WTC11 (cell line): Measurements from ENCODE around the gene CEACAM18. TPM values are rescaled to one million over a fixed set of nuclear protein-coding genes. Genes with fewer than 3 reads are reported as not detected.

Experiments used
- ATAC-seq: fragments of 200-7000 bp; cut with Tn5 transposase; 2 replicates; pipeline ENCODE4 v1.10.0; 2021; ENCODE audit warnings: mild to moderate bottlenecking, moderate library complexity
- CTCF ChIA-PET: fragments of 300-600 bp; sonication (Branson Sonifier 250); formaldehyde crosslinking; loops from one replicate; lab custom pipeline; 2021; ENCODE audit warnings: antibody characterized with exemption; lab: Charles Lee
- POLR2A ChIA-PET: fragments of 350-600 bp; sonication (Branson Sonifier 250); formaldehyde crosslinking; loops from one replicate; lab custom pipeline; 2021; ENCODE audit warnings: antibody characterized with exemption; lab: Charles Lee
- DNase-seq: peaks from one replicate; pipeline ENCODE4 v3.0.0; 2021; ENCODE audit warnings: low spot score
- H3K27ac Mint-ChIP-seq: 2 replicates; pipeline ENCODE4 v1.8.0; 2021; ENCODE audit warnings: mixed read lengths
- H3K27me3 Mint-ChIP-seq: 2 replicates; pipeline ENCODE4 v1.8.0; 2021; ENCODE audit warnings: low read depth, mild to moderate bottlenecking, moderate library complexity, mixed read lengths
- H3K36me3 Mint-ChIP-seq: 2 replicates; pipeline ENCODE4 v1.8.0; 2021; ENCODE audit warnings: mixed read lengths
- H3K4me1 Mint-ChIP-seq: 2 replicates; pipeline ENCODE4 v1.8.0; 2022; ENCODE audit warnings: mixed read lengths
- H3K4me3 Mint-ChIP-seq: 2 replicates; pipeline ENCODE4 v1.8.0; 2021; ENCODE audit warnings: mild to moderate bottlenecking, moderate library complexity, mixed read lengths
- H3K9me3 Mint-ChIP-seq: 2 replicates; pipeline ENCODE4 v1.8.0; 2021; ENCODE audit warnings: mixed read lengths
- FOXP1 ChIP-seq: sonication (generic); formaldehyde crosslinking; IDR thresholded peaks from 2 replicates; pipeline ENCODE4 v1.8.0; 2022; ENCODE audit warnings: missing genetic modification reagents, mild to moderate bottlenecking, moderate library complexity, borderline replicate concordance
- HMGA2 ChIP-seq: fragments of 250-450 bp; sonication (Bioruptor Pico); IDR thresholded peaks from 2 replicates; pipeline ENCODE4 v1.4.0; 2021; ENCODE audit warnings: mild to moderate bottlenecking, moderate library complexity
- IRF2 ChIP-seq: sonication (generic); formaldehyde crosslinking; IDR thresholded peaks from 2 replicates; pipeline ENCODE4 v1.8.0; 2022; ENCODE audit warnings: low read depth, missing genetic modification reagents, borderline replicate concordance
- NR3C1 ChIP-seq: sonication (generic); formaldehyde crosslinking; conservative IDR thresholded peaks from 2 replicates; pipeline ENCODE4 v1.8.1; 2023; ENCODE audit warnings: low read depth, mild to moderate bottlenecking, missing genetic modification reagents
- PRRX2 ChIP-seq: fragments of 250-450 bp; sonication (Bioruptor Pico); IDR thresholded peaks from 2 replicates; pipeline ENCODE4 v1.8.0; 2021; ENCODE audit warnings: mild to moderate bottlenecking
- ZNF263 ChIP-seq: sonication (generic); formaldehyde crosslinking; IDR thresholded peaks from 2 replicates; pipeline ENCODE4 v1.8.1; 2022; ENCODE audit warnings: low read depth, mild to moderate bottlenecking, moderate library complexity, missing genetic modification reagents
- ZNF317 ChIP-seq: sonication (generic); formaldehyde crosslinking; IDR thresholded peaks from 2 replicates; pipeline ENCODE4 v1.8.1; 2023; ENCODE audit warnings: low read depth, mild to moderate bottlenecking, moderate library complexity, missing genetic modification reagents, borderline replicate concordance
- total RNA-seq: library from RNA; stranded (reverse); gene quantifications from 3 replicates; pipeline ENCODE4 v1.2.3, GENCODE V29; 2021
- TF ChIP-seq, protein P1 (sequence below): fragments of 250-450 bp; sonication (Bioruptor Pico); IDR thresholded peaks from 2 replicates; pipeline ENCODE4 v2.1.2; 2022; ENCODE audit warnings: mild to moderate bottlenecking, moderate library complexity
- TF ChIP-seq, protein P2 (sequence below): sonication (generic); formaldehyde crosslinking; IDR thresholded peaks from 2 replicates; pipeline ENCODE4 v1.8.0; 2023; ENCODE audit warnings: mild to moderate bottlenecking, missing genetic modification reagents
- TF ChIP-seq, protein P3 (sequence below): sonication (generic); formaldehyde crosslinking; IDR thresholded peaks from 2 replicates; pipeline ENCODE4 v1.8.0; 2022; ENCODE audit warnings: mild to moderate bottlenecking, missing genetic modification reagents

CEACAM18 gene
- total RNA-seq, 1 experiment from 2014 or later: not detected

DNA sequence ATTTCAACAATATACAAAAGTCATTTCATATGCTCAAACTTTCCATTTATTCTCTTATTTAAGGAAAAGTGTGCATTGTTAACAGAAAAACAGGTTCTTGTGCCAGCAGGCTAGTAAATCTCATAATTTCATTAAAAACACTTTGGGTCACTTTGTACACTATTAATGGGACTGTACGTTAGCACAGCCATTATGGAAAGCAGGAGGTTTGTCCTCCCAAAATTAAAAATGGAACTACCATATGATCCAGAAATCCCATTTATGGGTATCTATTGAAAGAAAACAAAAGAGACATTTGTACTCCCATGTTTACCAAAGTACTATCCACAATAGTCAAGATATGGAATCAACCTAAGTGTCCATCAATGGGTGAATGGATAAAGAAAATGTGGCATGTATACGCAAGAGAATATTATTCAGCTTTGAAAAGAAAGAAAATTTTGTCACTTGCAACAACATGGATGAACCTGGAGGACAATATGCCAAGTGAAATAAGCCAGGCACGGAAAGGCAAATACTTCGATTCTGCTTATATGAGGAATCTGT, 61.6 kb downstream of the CEACAM18 start:
- TF ChIP-seq FOXP1 (CRISPR knock-in tag) (no peak), ZNF317 (CRISPR knock-in tag) (no peak), ZNF263 (CRISPR knock-in tag) (no peak), NR3C1 (CRISPR knock-in tag) (no peak), HMGA2 (CRISPR knock-in tag) (no peak), IRF2 (CRISPR knock-in tag) (no peak), PRRX2 (CRISPR knock-in tag) (no peak)
- TF ChIP-seq, protein P1, sequence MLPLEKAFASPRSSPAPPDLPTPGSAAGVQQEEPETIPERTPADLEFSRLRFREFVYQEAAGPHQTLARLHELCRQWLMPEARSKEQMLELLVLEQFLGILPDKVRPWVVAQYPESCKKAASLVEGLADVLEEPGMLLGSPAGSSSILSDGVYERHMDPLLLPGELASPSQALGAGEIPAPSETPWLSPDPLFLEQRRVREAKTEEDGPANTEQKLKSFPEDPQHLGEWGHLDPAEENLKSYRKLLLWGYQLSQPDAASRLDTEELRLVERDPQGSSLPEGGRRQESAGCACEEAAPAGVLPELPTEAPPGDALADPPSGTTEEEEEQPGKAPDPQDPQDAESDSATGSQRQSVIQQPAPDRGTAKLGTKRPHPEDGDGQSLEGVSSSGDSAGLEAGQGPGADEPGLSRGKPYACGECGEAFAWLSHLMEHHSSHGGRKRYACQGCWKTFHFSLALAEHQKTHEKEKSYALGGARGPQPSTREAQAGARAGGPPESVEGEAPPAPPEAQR (CRISPR knock-in tag): no peak
- TF ChIP-seq, protein P2, sequence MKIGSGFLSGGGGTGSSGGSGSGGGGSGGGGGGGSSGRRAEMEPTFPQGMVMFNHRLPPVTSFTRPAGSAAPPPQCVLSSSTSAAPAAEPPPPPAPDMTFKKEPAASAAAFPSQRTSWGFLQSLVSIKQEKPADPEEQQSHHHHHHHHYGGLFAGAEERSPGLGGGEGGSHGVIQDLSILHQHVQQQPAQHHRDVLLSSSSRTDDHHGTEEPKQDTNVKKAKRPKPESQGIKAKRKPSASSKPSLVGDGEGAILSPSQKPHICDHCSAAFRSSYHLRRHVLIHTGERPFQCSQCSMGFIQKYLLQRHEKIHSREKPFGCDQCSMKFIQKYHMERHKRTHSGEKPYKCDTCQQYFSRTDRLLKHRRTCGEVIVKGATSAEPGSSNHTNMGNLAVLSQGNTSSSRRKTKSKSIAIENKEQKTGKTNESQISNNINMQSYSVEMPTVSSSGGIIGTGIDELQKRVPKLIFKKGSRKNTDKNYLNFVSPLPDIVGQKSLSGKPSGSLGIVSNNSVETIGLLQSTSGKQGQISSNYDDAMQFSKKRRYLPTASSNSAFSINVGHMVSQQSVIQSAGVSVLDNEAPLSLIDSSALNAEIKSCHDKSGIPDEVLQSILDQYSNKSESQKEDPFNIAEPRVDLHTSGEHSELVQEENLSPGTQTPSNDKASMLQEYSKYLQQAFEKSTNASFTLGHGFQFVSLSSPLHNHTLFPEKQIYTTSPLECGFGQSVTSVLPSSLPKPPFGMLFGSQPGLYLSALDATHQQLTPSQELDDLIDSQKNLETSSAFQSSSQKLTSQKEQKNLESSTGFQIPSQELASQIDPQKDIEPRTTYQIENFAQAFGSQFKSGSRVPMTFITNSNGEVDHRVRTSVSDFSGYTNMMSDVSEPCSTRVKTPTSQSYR (CRISPR knock-in tag): no peak
- TF ChIP-seq, protein P3, sequence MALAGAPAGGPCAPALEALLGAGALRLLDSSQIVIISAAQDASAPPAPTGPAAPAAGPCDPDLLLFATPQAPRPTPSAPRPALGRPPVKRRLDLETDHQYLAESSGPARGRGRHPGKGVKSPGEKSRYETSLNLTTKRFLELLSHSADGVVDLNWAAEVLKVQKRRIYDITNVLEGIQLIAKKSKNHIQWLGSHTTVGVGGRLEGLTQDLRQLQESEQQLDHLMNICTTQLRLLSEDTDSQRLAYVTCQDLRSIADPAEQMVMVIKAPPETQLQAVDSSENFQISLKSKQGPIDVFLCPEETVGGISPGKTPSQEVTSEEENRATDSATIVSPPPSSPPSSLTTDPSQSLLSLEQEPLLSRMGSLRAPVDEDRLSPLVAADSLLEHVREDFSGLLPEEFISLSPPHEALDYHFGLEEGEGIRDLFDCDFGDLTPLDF (CRISPR knock-in tag): no peak
- TF ChIP-seq, all 79 proteins: peak for 0
- Mint-ChIP-seq H3K4me1 (peaks cover 6% of the 10 kb centered on the region), H3K9me3 (no peaks in the 10 kb centered on the region), H3K27me3 (peaks cover 30% of the 10 kb centered on the region), H3K27ac (no peak overlapping the region), H3K36me3 (no peaks in the 10 kb centered on the region), H3K4me3 (no peak overlapping the region)
- ChIA-PET CTCF (no interaction called here), POLR2A (no interaction called here)
- ATAC-seq: no peak
- no peak for DNase-seq

Other genes starting within 250 kb of the CEACAM18 start
- gene SIGLECL1, start 227.5 kb upstream of the CEACAM18 start, total RNA-seq: not detected in 3 replicates
- gene IGLON5, start 166.9 kb upstream of the CEACAM18 start, total RNA-seq: 41.2 to 64.1 TPM (median 60.2 TPM) in 3 replicates
- 11.6 to 14.1 TPM (median 14.1 TPM) in 3 replicates for gene VSIG10L, start 136.4 kb upstream of the CEACAM18 start, total RNA-seq
- gene ETFB, start 112.2 kb upstream of the CEACAM18 start, total RNA-seq: 60.6 to 63.8 TPM (median 62.1 TPM) in 3 replicates
- 1.7 to 2.1 TPM (median 1.9 TPM) in 3 replicates for gene CLDND2, start 109.5 kb upstream of the CEACAM18 start, total RNA-seq
- 0.53 to 0.63 TPM in 2 of 3 replicates, not detected in the other for gene NKG7, start 105.9 kb upstream of the CEACAM18 start, total RNA-seq
- not detected in 3 replicates for gene LIM2, start 90.6 kb upstream of the CEACAM18 start, total RNA-seq
- 2.9 to 6.1 TPM (median 5.7 TPM) in 3 replicates for gene C19orf84, start 87.9 kb upstream of the CEACAM18 start, total RNA-seq
- 0.44 TPM in 1 of 3 replicates, not detected in the others for gene SIGLEC10, start 60.9 kb upstream of the CEACAM18 start, total RNA-seq
- not detected in 3 replicates for gene SIGLEC8, start 20.1 kb upstream of the CEACAM18 start, total RNA-seq
- gene SIGLEC12, start 23.3 kb downstream of the CEACAM18 start, total RNA-seq: not detected in 3 replicates
- gene SIGLEC6, start 53.1 kb downstream of the CEACAM18 start, total RNA-seq: 0.25 to 0.57 TPM (median 0.37 TPM) in 3 replicates
- gene ZNF175, start 92.7 kb downstream of the CEACAM18 start, total RNA-seq: 10.7 to 11.2 TPM (median 10.9 TPM) in 3 replicates
- gene SIGLEC5, start 151.9 kb downstream of the CEACAM18 start, total RNA-seq: 0.15 TPM in 1 of 3 replicates, not detected in the others
- gene SIGLEC14, start 168.3 kb downstream of the CEACAM18 start, total RNA-seq: not detected in 3 replicates
- gene SPACA6, start 214.8 kb downstream of the CEACAM18 start, total RNA-seq: 9.3 to 13.3 TPM (median 9.8 TPM) in 3 replicates
- 0.73 to 1.0 TPM (median 1.0 TPM) in 3 replicates for gene HAS1, start 245.5 kb downstream of the CEACAM18 start, total RNA-seq